Panc1 (cell line): ENCODE data around the gene FAM107B.

ENCODE experiments used
- CTCF ChIP-seq: fragments of 450-650 bp; IDR thresholded peaks from 2 replicates; pipeline ENCODE4 v1.5.1; 2017; ENCODE audit warnings: mild to moderate bottlenecking
- POLR2AphosphoS5 ChIP-seq: IDR thresholded peaks from 2 replicates; pipeline ENCODE4 v1.6.1; 2012; ENCODE audit warnings: mild to moderate bottlenecking, low read depth, low read length, moderate library complexity
- REST ChIP-seq, 2 experiments: IDR thresholded peaks; 2 replicates each; pipeline ENCODE4 v1.6.1; 2011 to 2012; ENCODE audit warnings: low read depth in 2 of 2, control low read depth in 1 of 2, low read length in 1 of 2, mild to moderate bottlenecking in 1 of 2, moderate library complexity in 1 of 2; ENCODE audit not compliant: insufficient read depth in 1 of 2
- SIN3A ChIP-seq: IDR thresholded peaks from 2 replicates; pipeline ENCODE4 v1.6.1; 2012; ENCODE audit warnings: low read depth, mild to moderate bottlenecking, low read length, moderate library complexity, borderline replicate concordance; ENCODE audit not compliant: insufficient read depth
- TCF7L2 ChIP-seq: IDR thresholded peaks from 2 replicates; pipeline ENCODE4 v1.6.1; 2011; ENCODE audit warnings: mild to moderate bottlenecking, low read depth, low read length, inconsistent platforms

GRCh38 chr10:14618674-14619073 lies 156.0 kb downstream of the FAM107B start:
- TF ChIP-seq CTCF (no peak), POLR2AphosphoS5 (no peak), REST (IDR thresholded peaks at IDR 0.05; ENCODE audit: insufficient read depth in 1 of 2, low read depth in 2 of 2, low read length in 1 of 2) (no peak), TCF7L2 (no peak), SIN3A (no peak)
